ENCODE results near the gene EGR4. TPM values are rescaled to one million over a fixed set of nuclear protein-coding genes. Genes with fewer than 3 reads are reported as not detected.
"Not testable (repeated sequence)": the region's sequence is repeated elsewhere in the genome, so short reads cannot be mapped to it uniquely, and the experiment has no call there.

The EGR4 gene
- polyA plus RNA-seq, 1 experiment: not detected

DNA sequence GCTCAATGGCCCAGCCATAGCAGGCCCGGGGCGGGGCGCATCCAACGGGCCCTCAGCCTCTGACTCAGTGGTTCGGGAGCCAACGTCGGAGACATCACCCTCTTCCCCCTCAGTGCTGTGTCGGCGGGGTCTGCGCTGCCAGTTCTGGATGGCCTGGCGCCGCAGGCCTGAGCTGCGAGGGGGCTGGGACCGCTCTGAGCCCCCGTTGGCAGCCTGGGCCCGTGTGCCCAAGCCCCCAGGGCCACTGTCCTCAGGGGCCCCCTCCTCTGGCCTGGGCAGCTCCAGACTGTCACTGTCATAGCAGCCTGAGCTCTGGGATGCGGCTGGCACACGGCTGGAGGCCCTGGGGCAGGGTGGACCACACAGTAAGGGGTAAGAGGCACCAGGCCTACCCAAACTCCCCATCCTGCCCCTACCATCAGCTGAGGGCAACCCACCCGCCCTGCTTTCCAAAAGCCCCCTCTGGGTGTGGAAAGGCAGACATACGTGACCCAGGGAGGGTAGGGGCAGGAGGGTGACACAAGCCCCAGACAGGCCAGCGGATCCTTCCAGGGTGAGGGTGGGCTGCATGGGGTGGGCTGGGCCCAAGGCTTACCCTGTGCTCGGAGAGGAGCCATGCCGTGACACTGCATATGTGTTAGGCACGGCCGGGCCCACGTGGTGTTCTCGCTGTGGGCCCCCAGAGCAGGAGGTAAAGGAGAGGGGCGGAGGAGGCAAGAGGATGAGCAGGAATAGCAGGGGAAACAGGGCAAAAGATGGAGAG lies 27.9 kb downstream of the EGR4 start:
- TF ChIP-seq, protein P1, sequence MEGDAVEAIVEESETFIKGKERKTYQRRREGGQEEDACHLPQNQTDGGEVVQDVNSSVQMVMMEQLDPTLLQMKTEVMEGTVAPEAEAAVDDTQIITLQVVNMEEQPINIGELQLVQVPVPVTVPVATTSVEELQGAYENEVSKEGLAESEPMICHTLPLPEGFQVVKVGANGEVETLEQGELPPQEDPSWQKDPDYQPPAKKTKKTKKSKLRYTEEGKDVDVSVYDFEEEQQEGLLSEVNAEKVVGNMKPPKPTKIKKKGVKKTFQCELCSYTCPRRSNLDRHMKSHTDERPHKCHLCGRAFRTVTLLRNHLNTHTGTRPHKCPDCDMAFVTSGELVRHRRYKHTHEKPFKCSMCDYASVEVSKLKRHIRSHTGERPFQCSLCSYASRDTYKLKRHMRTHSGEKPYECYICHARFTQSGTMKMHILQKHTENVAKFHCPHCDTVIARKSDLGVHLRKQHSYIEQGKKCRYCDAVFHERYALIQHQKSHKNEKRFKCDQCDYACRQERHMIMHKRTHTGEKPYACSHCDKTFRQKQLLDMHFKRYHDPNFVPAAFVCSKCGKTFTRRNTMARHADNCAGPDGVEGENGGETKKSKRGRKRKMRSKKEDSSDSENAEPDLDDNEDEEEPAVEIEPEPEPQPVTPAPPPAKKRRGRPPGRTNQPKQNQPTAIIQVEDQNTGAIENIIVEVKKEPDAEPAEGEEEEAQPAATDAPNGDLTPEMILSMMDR (IDR thresholded peaks at IDR 0.05; ENCODE audit: low read depth, low read length): no peak
- ChIA-PET CTCF (no interaction called here), POLR2A (no interaction called here)
- no peaks in the 10 kb centered on the region; the same call in 1 of the 2 replicates for H3K9me3 ChIP-seq (ENCODE audit: control insufficient read depth, insufficient read depth, low read length)
- peaks cover 23% of the 10 kb centered on the region for H3K27me3 ChIP-seq (ENCODE audit: control insufficient read depth, insufficient read depth, low read length)
- no peak for DNase-seq (ENCODE audit: low read depth, low spot score)
- no peak overlapping the region for H3K4me3 ChIP-seq (ENCODE audit: low read depth, low read length)
- no peak overlapping the region for H3K27ac ChIP-seq (ENCODE audit: low read depth, low read length)

DNA sequence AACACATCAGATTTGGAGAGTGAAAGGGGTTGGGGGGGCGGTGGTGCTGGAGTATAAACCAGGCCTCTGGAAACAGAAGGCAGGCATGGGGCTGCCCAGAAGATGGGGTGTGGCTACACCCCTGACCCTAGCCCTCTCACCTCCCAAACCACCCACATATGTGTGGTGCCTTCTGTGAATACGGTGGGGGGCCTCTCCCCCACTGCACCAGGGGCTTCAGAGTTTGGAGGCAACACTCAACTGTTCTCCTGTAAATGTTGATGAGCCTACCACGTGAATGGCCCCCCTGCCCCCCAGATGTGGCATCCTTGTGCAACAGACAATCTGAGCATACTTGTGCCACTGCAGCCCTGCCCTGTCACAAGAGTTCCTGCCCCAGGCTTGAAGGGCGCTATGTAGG lies 28.6 kb downstream of the EGR4 start:
- TF ChIP-seq, protein P1 (IDR thresholded peaks at IDR 0.05; ENCODE audit: low read depth, low read length): no peak
- POLR2A ChIA-PET: no interaction called here
- Histone ChIP-seq H3K27me3 (ENCODE audit: control insufficient read depth, insufficient read depth, low read length) (peaks cover 16% of the 10 kb centered on the region), H3K4me3 (ENCODE audit: low read depth, low read length) (no peak overlapping the region), H3K27ac (ENCODE audit: low read depth, low read length) (no peak overlapping the region), H3K9me3 (ENCODE audit: control insufficient read depth, insufficient read depth, low read length) (no peaks in the 10 kb centered on the region; the same call in 1 of the 2 replicates)
- CTCF ChIA-PET: no interaction called here
- no peak for DNase-seq (ENCODE audit: low read depth, low spot score)

DNA sequence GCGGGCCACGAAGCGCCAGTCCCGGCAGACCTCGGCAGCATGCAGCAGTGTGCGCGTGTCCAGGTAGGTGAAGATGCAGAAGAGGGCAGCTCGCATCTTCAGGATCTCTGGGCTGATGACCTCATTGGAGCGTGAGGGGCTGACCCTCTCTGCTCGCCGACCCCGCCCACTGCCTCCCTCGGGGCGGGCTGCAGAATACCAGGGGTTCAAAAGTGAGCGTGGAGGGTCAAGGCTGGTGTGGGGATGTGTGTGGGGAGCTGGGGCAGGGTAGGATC lies 29.1 kb downstream of the EGR4 start:
- POLR2A ChIA-PET: no interaction called here
- peaks cover 13% of the 10 kb centered on the region for H3K27me3 ChIP-seq (ENCODE audit: control insufficient read depth, insufficient read depth, low read length)
- CTCF ChIA-PET: no interaction called here
- no peak overlapping the region for H3K4me3 ChIP-seq (ENCODE audit: low read depth, low read length)
- TF ChIP-seq, protein P1 (IDR thresholded peaks at IDR 0.05; ENCODE audit: low read depth, low read length): no peak
- H3K27ac ChIP-seq (ENCODE audit: low read depth, low read length): no peak overlapping the region
- DNase-seq (ENCODE audit: low read depth, low spot score): no peak
- no peaks in the 10 kb centered on the region; the same call in 1 of the 2 replicates for H3K9me3 ChIP-seq (ENCODE audit: control insufficient read depth, insufficient read depth, low read length)

DNA sequence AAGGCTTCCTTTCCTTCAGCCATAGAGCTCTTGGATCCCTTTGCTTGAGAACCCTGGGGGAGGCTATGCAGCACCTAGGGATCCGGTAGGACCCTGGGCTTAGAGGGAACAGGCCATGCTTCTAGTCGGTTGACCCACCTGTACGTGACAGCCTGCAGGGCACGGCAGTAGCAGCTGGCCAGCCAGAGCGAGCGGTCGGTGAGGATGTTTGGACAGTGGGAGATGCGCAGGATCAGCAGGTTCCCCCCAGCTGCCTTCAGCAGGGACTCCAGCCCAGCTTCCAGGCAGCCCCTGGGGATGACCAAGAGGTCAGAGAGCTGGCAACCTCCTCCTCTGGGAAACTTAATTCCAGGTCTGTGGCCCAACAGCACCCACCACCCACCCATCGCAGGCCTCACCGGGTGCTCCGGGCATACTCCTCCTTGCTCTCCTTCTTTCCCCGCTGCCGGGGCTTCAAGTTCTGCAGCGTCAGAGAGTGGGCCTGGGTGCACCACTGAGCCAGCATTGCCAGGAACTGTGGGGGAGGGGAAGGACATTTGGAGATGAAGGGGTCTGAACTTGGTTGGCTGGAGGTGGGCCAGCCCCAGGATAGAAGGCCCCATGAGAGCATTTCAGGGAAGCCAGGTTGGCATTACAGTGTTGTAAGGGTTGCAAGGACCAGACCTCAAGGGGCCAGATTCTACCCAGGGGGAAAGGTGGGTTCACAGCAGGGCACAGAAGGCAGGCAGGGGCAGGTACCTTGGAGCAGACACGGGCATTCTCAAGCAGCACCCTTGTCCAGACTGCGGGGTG lies 29.6 kb downstream of the EGR4 start:
- Histone ChIP-seq H3K27ac (ENCODE audit: low read depth, low read length) (no peak overlapping the region), H3K9me3 (ENCODE audit: control insufficient read depth, insufficient read depth, low read length) (no peaks in the 10 kb centered on the region; the same call in 1 of the 2 replicates), H3K27me3 (ENCODE audit: control insufficient read depth, insufficient read depth, low read length) (peaks cover 12% of the 10 kb centered on the region), H3K4me3 (ENCODE audit: low read depth, low read length) (no peak overlapping the region)
- CTCF ChIA-PET: interaction anchor here (1.1 kb wide), 1 partner anchor 50 kb away, joined by 3 read pairs; the partner anchor contains the start of gene SMYD5
- TF ChIP-seq, protein P1 (IDR thresholded peaks at IDR 0.05; ENCODE audit: low read depth, low read length): no peak
- DNase-seq (ENCODE audit: low read depth, low spot score): no peak
- POLR2A ChIA-PET: no interaction called here

DNA sequence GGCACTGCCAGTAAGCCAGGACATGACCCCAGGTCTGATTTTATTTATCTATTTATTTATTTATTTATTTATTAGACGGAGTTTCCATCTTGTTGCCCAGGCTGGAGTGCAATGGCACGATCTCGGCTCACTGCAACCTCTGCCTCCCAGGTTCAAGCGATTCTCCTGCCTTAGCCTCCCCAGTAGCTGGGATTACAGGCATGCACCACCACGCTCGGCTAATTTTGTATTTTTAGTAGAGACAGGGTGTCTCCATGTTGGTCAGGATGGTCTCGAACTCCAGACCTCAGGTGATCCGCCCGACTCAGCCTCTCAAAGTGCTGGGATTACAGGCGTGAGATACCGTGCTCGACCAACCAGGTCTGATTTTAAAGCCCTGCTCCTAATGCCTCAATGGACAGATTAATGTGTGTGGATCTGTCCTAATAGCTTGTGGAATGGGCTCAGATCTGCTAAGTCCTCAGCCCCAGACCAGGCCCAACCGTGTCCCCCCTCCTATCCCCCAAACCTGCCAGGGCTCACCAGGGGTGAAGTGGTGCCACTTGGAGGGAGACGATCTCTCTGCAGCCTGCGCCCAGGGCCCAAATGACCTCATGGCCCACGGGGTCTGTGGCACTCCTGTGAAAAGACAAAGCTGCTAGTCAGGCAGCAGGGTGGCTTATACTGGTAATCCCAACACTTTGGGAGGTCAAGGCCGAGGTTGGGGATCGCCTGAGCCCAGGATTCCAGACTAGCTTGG lies 30.5 kb downstream of the EGR4 start:
- DNase-seq (ENCODE audit: low read depth, low spot score); H3K9me3 ChIP-seq (ENCODE audit: control insufficient read depth, insufficient read depth, low read length); H3K27me3 ChIP-seq (ENCODE audit: control insufficient read depth, insufficient read depth, low read length); POLR2A ChIA-PET; H3K4me3 ChIP-seq (ENCODE audit: low read depth, low read length); H3K27ac ChIP-seq (ENCODE audit: low read depth, low read length): not testable (repeated sequence)
- CTCF ChIA-PET: interaction anchor here (1.1 kb wide), 1 partner anchor 49 kb away, joined by 3 read pairs; the partner anchor contains the start of gene SMYD5

Data from AG04450 (cell line).